Measurements from ENCODE around the gene LYRM2.

LYRM2 gene

DNA sequence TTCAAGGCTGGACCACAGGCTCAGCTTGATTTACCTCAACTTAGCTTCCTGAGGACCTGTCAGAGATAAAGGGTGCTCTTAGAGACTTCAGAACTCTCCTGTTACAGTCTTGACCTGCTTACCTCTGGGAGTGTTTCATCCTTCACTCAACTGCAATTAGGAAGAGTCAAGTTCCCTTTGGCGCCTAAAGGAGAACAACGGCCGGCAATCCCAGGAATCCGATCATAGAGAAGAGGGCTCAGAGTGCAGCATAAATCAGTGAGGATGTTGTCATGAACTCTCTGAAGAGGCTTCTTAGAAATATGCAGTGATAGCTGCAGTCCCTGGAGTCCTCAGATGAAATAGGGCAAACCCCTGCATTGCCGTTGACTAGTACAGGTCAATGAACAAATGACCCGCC, 36.4 kb downstream of the LYRM2 start:
- H3K9ac ChIP-seq (ENCODE audit: low read length), result no peak overlapping the region
- no peak overlapping the region for H2AFZ ChIP-seq (ENCODE audit: low read depth, low read length)
- H3K4me3 ChIP-seq (ENCODE audit: low read length), result no peak overlapping the region
- H3K27ac ChIP-seq (ENCODE audit: low read length), result no peak overlapping the region
- no peaks in the 10 kb centered on the region for H3K79me2 ChIP-seq (ENCODE audit: low read length)
- no peaks in the 10 kb centered on the region for H3K36me3 ChIP-seq (replicated peaks; ENCODE audit: low read depth, low read length)
- H3K4me2 ChIP-seq (ENCODE audit: low read length), result no peak overlapping the region
- no peaks in the 10 kb centered on the region for H3K9me3 ChIP-seq (ENCODE audit: insufficient read depth, low read length)
- no peaks in the 10 kb centered on the region for H4K20me1 ChIP-seq (ENCODE audit: insufficient read depth, low read length)
- no peak for TF ChIP-seq EZH2phosphoT487 (IDR thresholded peaks at IDR 0.05; ENCODE audit: low read depth)
- TF ChIP-seq, protein P1, sequence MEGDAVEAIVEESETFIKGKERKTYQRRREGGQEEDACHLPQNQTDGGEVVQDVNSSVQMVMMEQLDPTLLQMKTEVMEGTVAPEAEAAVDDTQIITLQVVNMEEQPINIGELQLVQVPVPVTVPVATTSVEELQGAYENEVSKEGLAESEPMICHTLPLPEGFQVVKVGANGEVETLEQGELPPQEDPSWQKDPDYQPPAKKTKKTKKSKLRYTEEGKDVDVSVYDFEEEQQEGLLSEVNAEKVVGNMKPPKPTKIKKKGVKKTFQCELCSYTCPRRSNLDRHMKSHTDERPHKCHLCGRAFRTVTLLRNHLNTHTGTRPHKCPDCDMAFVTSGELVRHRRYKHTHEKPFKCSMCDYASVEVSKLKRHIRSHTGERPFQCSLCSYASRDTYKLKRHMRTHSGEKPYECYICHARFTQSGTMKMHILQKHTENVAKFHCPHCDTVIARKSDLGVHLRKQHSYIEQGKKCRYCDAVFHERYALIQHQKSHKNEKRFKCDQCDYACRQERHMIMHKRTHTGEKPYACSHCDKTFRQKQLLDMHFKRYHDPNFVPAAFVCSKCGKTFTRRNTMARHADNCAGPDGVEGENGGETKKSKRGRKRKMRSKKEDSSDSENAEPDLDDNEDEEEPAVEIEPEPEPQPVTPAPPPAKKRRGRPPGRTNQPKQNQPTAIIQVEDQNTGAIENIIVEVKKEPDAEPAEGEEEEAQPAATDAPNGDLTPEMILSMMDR (IDR thresholded peaks at IDR 0.05; ENCODE audit: low read depth, low read length), result no peak
- no peaks in the 10 kb centered on the region for H3K27me3 ChIP-seq (ENCODE audit: low read depth, low read length)
- H3K4me1 ChIP-seq (ENCODE audit: low read length), result peaks cover 17% of the 10 kb centered on the region

DNA sequence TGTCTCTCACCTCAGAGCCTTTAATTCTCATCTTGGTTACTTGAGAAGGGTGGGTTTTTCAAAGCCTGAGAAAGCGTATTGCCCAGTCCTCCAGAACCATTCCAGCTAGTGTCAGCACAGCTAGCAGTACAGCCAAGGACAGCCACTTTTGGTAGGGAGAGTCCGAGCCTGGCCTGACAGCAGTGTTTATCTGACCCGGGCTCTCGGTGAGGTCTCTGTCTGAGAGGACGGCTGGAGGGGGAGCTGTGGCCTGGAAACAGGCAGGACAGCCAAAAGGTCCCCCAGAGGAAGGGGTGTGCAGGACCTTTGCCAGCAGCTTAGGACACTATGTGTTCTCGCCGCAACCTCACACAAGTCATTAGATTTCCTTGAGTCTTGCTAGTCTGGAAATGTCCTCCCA, 38.8 kb downstream of the LYRM2 start:
- TF ChIP-seq EZH2phosphoT487 (IDR thresholded peaks at IDR 0.05; ENCODE audit: low read depth), result no peak
- TF ChIP-seq, protein P1 (IDR thresholded peaks at IDR 0.05; ENCODE audit: low read depth, low read length), result no peak
- Histone ChIP-seq H3K4me2 (ENCODE audit: low read length) (no peak overlapping the region), H3K36me3 (replicated peaks; ENCODE audit: low read depth, low read length) (no peaks in the 10 kb centered on the region), H3K79me2 (ENCODE audit: low read length) (no peaks in the 10 kb centered on the region), H2AFZ (ENCODE audit: low read depth, low read length) (no peak overlapping the region), H4K20me1 (ENCODE audit: insufficient read depth, low read length) (no peaks in the 10 kb centered on the region), H3K27me3 (ENCODE audit: low read depth, low read length) (no peaks in the 10 kb centered on the region), H3K9ac (ENCODE audit: low read length) (no peak overlapping the region), H3K4me1 (ENCODE audit: low read length) (peaks cover 35% of the 10 kb centered on the region), H3K9me3 (ENCODE audit: insufficient read depth, low read length) (no peaks in the 10 kb centered on the region), H3K4me3 (ENCODE audit: low read length) (no peak overlapping the region), H3K27ac (ENCODE audit: low read length) (no peak overlapping the region)

DNA sequence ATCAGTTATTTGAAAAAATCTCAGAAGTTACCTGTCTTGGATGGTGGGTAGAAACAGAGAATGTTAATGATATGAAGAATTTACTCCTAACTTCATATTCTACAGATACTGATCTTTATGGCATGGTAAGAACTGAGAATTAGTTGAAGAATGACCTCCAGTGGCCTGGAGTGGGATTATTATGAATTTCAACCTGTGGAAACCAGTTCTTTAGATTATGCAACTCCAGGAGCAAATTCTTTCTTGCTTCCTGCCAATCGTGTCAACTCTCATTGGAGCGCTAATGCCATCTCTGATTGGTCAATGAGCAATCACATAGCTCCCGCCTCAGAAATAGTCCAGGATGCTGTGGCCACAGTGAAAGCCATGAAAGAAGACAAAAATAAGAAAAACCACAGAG, 40.6 kb downstream of the LYRM2 start:
- no peak for TF ChIP-seq EZH2phosphoT487 (IDR thresholded peaks at IDR 0.05; ENCODE audit: low read depth)
- TF ChIP-seq, protein P1 (IDR thresholded peaks at IDR 0.05; ENCODE audit: low read depth, low read length), result no peak
- Histone ChIP-seq H4K20me1 (ENCODE audit: insufficient read depth, low read length) (no peaks in the 10 kb centered on the region), H3K27ac (ENCODE audit: low read length) (peak overlapping the region; percentile 15; the same call in 1 of the 2 replicates), H3K9me3 (ENCODE audit: insufficient read depth, low read length) (no peaks in the 10 kb centered on the region), H3K27me3 (ENCODE audit: low read depth, low read length) (no peaks in the 10 kb centered on the region), H3K9ac (ENCODE audit: low read length) (no peak overlapping the region), H3K4me3 (ENCODE audit: low read length) (peak overlapping the region; percentile 29; the same call in 1 of the 2 replicates), H3K4me2 (ENCODE audit: low read length) (peak overlapping the region; percentile 58), H3K79me2 (ENCODE audit: low read length) (no peaks in the 10 kb centered on the region), H2AFZ (ENCODE audit: low read depth, low read length) (no peak overlapping the region), H3K36me3 (replicated peaks; ENCODE audit: low read depth, low read length) (no peaks in the 10 kb centered on the region), H3K4me1 (ENCODE audit: low read length) (peaks cover 35% of the 10 kb centered on the region)

DNA sequence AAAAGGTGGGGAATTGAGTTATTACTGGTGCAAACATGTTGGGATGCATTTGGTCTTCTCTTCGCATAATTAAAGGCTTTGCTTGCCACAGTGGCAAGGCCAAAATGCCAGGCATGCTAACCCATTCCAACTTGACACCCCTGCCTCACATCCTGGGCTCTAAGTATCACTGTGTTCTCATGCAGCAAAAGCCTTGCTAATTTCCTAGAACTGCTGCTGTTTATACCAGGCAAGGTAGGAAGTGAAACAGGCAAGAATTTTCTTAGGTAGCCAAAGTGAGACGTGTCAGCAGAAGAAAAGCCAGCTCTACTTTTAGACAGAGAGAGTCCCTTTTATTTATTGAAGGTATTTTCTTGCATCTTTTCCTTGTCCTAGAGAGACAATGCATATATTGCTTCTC, 41.2 kb downstream of the LYRM2 start:
- Histone ChIP-seq H2AFZ (ENCODE audit: low read depth, low read length) (no peak overlapping the region), H3K9me3 (ENCODE audit: insufficient read depth, low read length) (no peaks in the 10 kb centered on the region), H3K4me3 (ENCODE audit: low read length) (peak overlapping the region; percentile 29; the same call in 1 of the 2 replicates), H3K79me2 (ENCODE audit: low read length) (no peaks in the 10 kb centered on the region), H3K4me2 (ENCODE audit: low read length) (peak overlapping the region; percentile 58), H3K36me3 (replicated peaks; ENCODE audit: low read depth, low read length) (no peaks in the 10 kb centered on the region), H3K27ac (ENCODE audit: low read length) (peak overlapping the region; percentile 86), H3K27me3 (ENCODE audit: low read depth, low read length) (no peaks in the 10 kb centered on the region), H3K4me1 (ENCODE audit: low read length) (peaks cover 35% of the 10 kb centered on the region), H3K9ac (ENCODE audit: low read length) (no peak overlapping the region), H4K20me1 (ENCODE audit: insufficient read depth, low read length) (no peaks in the 10 kb centered on the region)
- TF ChIP-seq, protein P1 (IDR thresholded peaks at IDR 0.05; ENCODE audit: low read depth, low read length), result no peak
- no peak for TF ChIP-seq EZH2phosphoT487 (IDR thresholded peaks at IDR 0.05; ENCODE audit: low read depth)
